GF-D8 (cell line): ENCODE measurements around the gene SAP30.

Experiments used
- DNase-seq: peaks from one replicate; lab custom pipeline; 2025; lab: John Stamatoyannopoulos, UW

The SAP30 gene

GRCh38 chr4:173415885-173416653 lies 45.3 kb downstream of the SAP30 start:
- DNase-seq, result peak; percentile 97

GRCh38 chr4:173417833-173418232 lies 47.1 kb downstream of the SAP30 start:
- DNase-seq, result no peak

GRCh38 chr4:173418639-173419038 lies 47.9 kb downstream of the SAP30 start:
- peak; percentile 75 for DNase-seq

GRCh38 chr4:173420324-173420752 lies 49.6 kb downstream of the SAP30 start:
- no peak for DNase-seq

GRCh38 chr4:173420801-173421200 lies 50.0 kb downstream of the SAP30 start:
- DNase-seq, result no peak

- no peak for DNase-seq
These were observed 54.4 kb downstream of the SAP30 start for GRCh38 chr4:173424899-173425805.

GRCh38 chr4:173426064-173426463 lies 55.3 kb downstream of the SAP30 start:
- no peak for DNase-seq
